K562 (cell line): ENCODE measurements around the gene SEPTIN2. TPM values are rescaled to one million over a fixed set of nuclear protein-coding genes. Genes with fewer than 3 reads are reported as not detected.

Source experiments
- ATAC-seq: fragments of 200-7000 bp; cut with Tn5 transposase; 3 replicates; pipeline ENCODE4 v1.9.1; 2020; ENCODE audit warnings: moderate library complexity
- BruUV-seq: library from RNA; stranded (reverse); fragments of 400-500 nt; replicated peaks from 2 replicates; lab custom pipeline; 2021; lab: Mats Ljungman, UMichigan
- CTCF ChIA-PET: fragments of 300-600 bp; formaldehyde crosslinking; extraction: SDS; loops from one replicate; lab custom pipeline; 2021; ENCODE audit warnings: low intra/inter-chr PET ratio; lab: Yijun Ruan, JAX
- POLR2A ChIA-PET: fragments of 300-600, 350-650 bp; sonication (Branson Sonifier 250); formaldehyde crosslinking; extraction: SDS; loops from one replicate; lab custom pipeline; 2021; ENCODE audit warnings: antibody characterized with exemption, inconsistent platforms; lab: Yijun Ruan, JAX
- DNase-seq, 4 experiments: peaks; one replicate each; pipeline versions ENCODE4 v3.0.0 to v3.0.0-alpha.2; 2011 to 2018; ENCODE audit warnings: low spot score in 3 of 4, mixed read lengths in 3 of 4; ENCODE audit errors: extremely low read depth in 1 of 4
- FAIRE-seq: peaks from 2 replicates; lab custom pipeline; 2011; peaks lifted over from hg19 to GRCh38; lab: Jason Lieb, UNC
- H2AFZ ChIP-seq: 2 replicates; pipeline ENCODE4 v1.6.0; 2011; ENCODE audit warnings: low read depth, low read length, control low read depth, inconsistent platforms
- H3K27ac ChIP-seq: fragments of 200-600 bp; 3 replicates; pipeline ENCODE4 v1.8.0; 2011; ENCODE audit warnings: low read depth, mild to moderate bottlenecking, control low read depth, inconsistent platforms, low read length, moderate library complexity, mixed read lengths; ENCODE audit errors: extremely low read depth
- H3K27me3 ChIP-seq, 2 experiments: fragments of 300-600 bp in 1 of 2; 2 replicates in 1 of 2; 3 replicates in 1 of 2; pipeline versions ENCODE4 v1.6.0 to v1.8.0; 2011; ENCODE audit warnings: inconsistent platforms in 2 of 2, low read length in 2 of 2, mild to moderate bottlenecking in 1 of 2, mixed read lengths in 1 of 2, moderate library complexity in 1 of 2; ENCODE audit not compliant: control insufficient read depth in 2 of 2, insufficient read depth in 2 of 2
- H3K36me3 ChIP-seq: fragments of 300-600 bp; 3 replicates; pipeline ENCODE4 v1.8.0; 2011; ENCODE audit warnings: mild to moderate bottlenecking, low read length, inconsistent platforms; ENCODE audit not compliant: control insufficient read depth, insufficient read depth
- H3K4me1 ChIP-seq, 2 experiments: fragments of 200-600 bp in 1 of 2; replicated peaks in 1 of 2; 2 replicates in 1 of 2; 3 replicates in 1 of 2; pipeline versions ENCODE4 v1.5.1 to v1.8.0; 2011; ENCODE audit warnings: inconsistent platforms in 2 of 2, low read length in 2 of 2, mild to moderate bottlenecking in 1 of 2, mixed read lengths in 1 of 2, moderate library complexity in 1 of 2; ENCODE audit not compliant: control insufficient read depth in 2 of 2, insufficient read depth in 2 of 2
- H3K4me2 ChIP-seq: 2 replicates; pipeline ENCODE4 v1.6.1; 2011; ENCODE audit warnings: low read length, control low read depth, inconsistent platforms, mixed read lengths; ENCODE audit not compliant: insufficient read depth
- H3K4me3 ChIP-seq: fragments of 200-600 bp; sonication (generic), shearing (Covaris generic); 2 replicates; pipeline ENCODE4 v1.5.1; 2016; ENCODE audit warnings: control low read depth, inconsistent platforms
- H3K79me2 ChIP-seq: fragments of 200-600 bp; 3 replicates; pipeline ENCODE4 v1.8.0; 2011; ENCODE audit warnings: low read length, inconsistent platforms; ENCODE audit not compliant: control insufficient read depth, insufficient read depth
- H3K9ac ChIP-seq, 2 experiments: 2 replicates each; pipeline versions ENCODE4 v1.6.0 to v1.6.1; 2011; ENCODE audit warnings: low read depth in 2 of 2, low read length in 2 of 2, control low read depth in 1 of 2, inconsistent platforms in 1 of 2, mild to moderate bottlenecking in 1 of 2, mixed read lengths in 1 of 2; ENCODE audit not compliant: insufficient read depth in 1 of 2
- H3K9me1 ChIP-seq: one replicate; pipeline ENCODE4 v1.6.0; 2011; ENCODE audit warnings: inconsistent platforms, mild to moderate bottlenecking, low read length, moderate library complexity; ENCODE audit not compliant: control insufficient read depth, insufficient read depth
- H3K9me3 ChIP-seq: replicated peaks from 2 replicates; pipeline ENCODE4 v1.5.1; 2011; ENCODE audit warnings: low read depth, low read length, inconsistent platforms; ENCODE audit not compliant: control insufficient read depth, insufficient read depth
- H4K20me1 ChIP-seq: replicated peaks from 2 replicates; pipeline ENCODE4 v1.6.1; 2011; ENCODE audit warnings: low read length, inconsistent platforms, mixed read lengths; ENCODE audit not compliant: control insufficient read depth, insufficient read depth
- HNRNPH1 ChIP-seq: fragments of 200-400 bp; formaldehyde crosslinking; optimal IDR thresholded peaks from 2 replicates; pipeline ENCODE3; 2017; ENCODE audit warnings: low read depth, mild to moderate bottlenecking, low read length, moderate library complexity
- NELFE ChIP-seq: IDR thresholded peaks from 2 replicates; pipeline ENCODE4 v1.6.1; 2011; ENCODE audit warnings: mild to moderate bottlenecking; ENCODE audit not compliant: insufficient read depth, insufficient read length
- RBFOX2 ChIP-seq: fragments of 200-400 bp; formaldehyde crosslinking; IDR thresholded peaks from 2 replicates; pipeline ENCODE4 v1.6.1; 2017; ENCODE audit warnings: low read depth, mild to moderate bottlenecking, low read length, moderate library complexity
- RBM17 ChIP-seq: fragments of 200-400 bp; formaldehyde crosslinking; IDR thresholded peaks from 2 replicates; pipeline ENCODE4 v1.6.1; 2017; ENCODE audit warnings: low read depth, mild to moderate bottlenecking, low read length, borderline replicate concordance
- ZNF143 ChIP-seq: sonication (generic); formaldehyde crosslinking; IDR thresholded peaks from 2 replicates; pipeline ENCODE4 v1.9.0; 2022; ENCODE audit warnings: mild to moderate bottlenecking, missing genetic modification reagents
- WGBS: fragments of 100-300 bp; shearing (Covaris generic); methylation state at CpG from one replicate; pipeline ENCODE4 v1.1.6; 2016; ENCODE audit warnings: low coverage, mixed read lengths; ENCODE audit not compliant: insufficient coverage; ENCODE audit errors: missing lambda C conversion rate; 5-methylcytosine and 5-hydroxymethylcytosine counted together
- in situ Hi-C: fragments of 300-500 bp; cut with MboI; formaldehyde crosslinking; loops from 4 replicates; pipeline ENCODE4 v1.15.0; 2018; ENCODE audit warnings: inconsistent platforms, mixed read lengths
- intact Hi-C: fragments of 100-400 bp; cut with micrococcal nuclease; formaldehyde crosslinking; loops from 2 replicates; pipeline ENCODE4 v1.14.2; 2022
- polyA plus RNA-seq, 8 experiments: library from polyadenylated mRNA; depleted of rRNA in 4 of 8; stranded (reverse) in 5 of 8; unstranded in 3 of 8; fragments of >200 nt; fragmentation: Nextera tagmentation in 2 of 8; fragmentation: Illumina TruSeq in 1 of 8; extraction: Ambion mirVana in 2 of 8; extraction: Trizol in 1 of 8; gene quantifications; 2 replicates each; pipeline versions ENCODE4 v1.2.1 to v1.2.3, GENCODE V29; 2011 to 2014; ENCODE audit warnings: inconsistent platforms in 1 of 8, missing spikeins in 1 of 8
- total RNA-seq, 7 experiments: library from RNA; depleted of rRNA in 6 of 7; stranded (reverse); fragments of >200 nt in 6 of 7; fragmentation: Illumina TruSeq in 2 of 7; extraction: Trizol in 2 of 7; gene quantifications; 2 replicates each; pipeline versions ENCODE4 v1.2.1 to v1.2.3, GENCODE V29; 2011 to 2021; ENCODE audit warnings: low replicate concordance in 1 of 7

The SEPTIN2 gene
- total and polyA plus RNA-seq, 9 of the 15 experiments (the other 6 are each of a cell fraction or from before 2014, with no cell fraction given), result 121 to 367 (median 166) TPM

DNA sequence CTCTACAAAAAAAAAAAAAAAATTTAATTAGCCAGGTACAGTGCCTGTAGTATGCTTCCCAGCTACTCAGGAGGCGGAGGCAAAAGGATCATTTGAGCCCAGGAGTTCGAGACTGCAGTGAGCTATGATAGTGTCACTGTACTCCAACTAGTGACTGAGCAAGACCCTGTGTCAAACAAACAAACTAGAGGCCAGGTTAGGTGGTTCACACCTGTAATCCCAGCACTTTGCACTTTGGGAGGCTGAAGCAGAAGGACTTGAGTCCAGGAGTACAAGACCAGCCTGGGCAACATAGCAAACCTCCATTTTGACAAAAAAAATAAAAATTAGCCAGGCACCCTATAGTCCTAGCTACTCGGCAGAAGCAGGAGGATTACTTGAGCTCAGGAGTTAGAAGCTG lies 13.6 kb upstream of the SEPTIN2 start:
- Histone ChIP-seq H3K79me2 (peaks cover 93% of the 10 kb centered on the region), H3K4me3 (no peak overlapping the region), H3K27ac (no peak overlapping the region), H3K4me2 (no peak overlapping the region), H3K9me1 (peaks cover 5% of the 10 kb centered on the region), H4K20me1 (peaks cover 36% of the 10 kb centered on the region), H3K27me3 (no peaks in the 10 kb centered on the region), H3K36me3 (peaks cover 9% of the 10 kb centered on the region; the same call in 2 of the 3 replicates), H3K9me3 (no peaks in the 10 kb centered on the region), H2AFZ (no peak overlapping the region), H3K9ac (no peak overlapping the region), H3K4me1 (peaks cover 18 to 26% of the 10 kb centered on the region in 2 experiments; a peak in 4 of 5 replicates)
- in situ Hi-C loops, result no loop called here
- FAIRE-seq (no peak), DNase-seq (no peak)
- 77% methylated on average over 3 of the region's 3 CpGs for WGBS
- no TSS peak for BruUV-seq
- no peak for TF ChIP-seq RBFOX2
- no peak for TF ChIP-seq RBM17
- no peak for TF ChIP-seq ZNF143 (CRISPR knock-in tag)
- no peak for TF ChIP-seq NELFE
- TF ChIP-seq HNRNPH1, result no peak
- TF ChIP-seq, all 486 proteins: peak for 0
- ATAC-seq, result no peak
- intact Hi-C loops, result no loop called here
- POLR2A ChIA-PET, result interaction anchor here (0.9 to 6.9 kb wide), 4 partner anchors 9 to 18 kb away, joined by 4 to 64 read pairs (median 6); partner anchors contain the start of genes HDLBP and SEPTIN2
- CTCF ChIA-PET, result no interaction called here
